ENCODE measurements around the gene NR3C2.
"Not testable (repeated sequence)": the region's sequence is repeated elsewhere in the genome, so short reads cannot be mapped to it uniquely, and the experiment has no call there.

Gene NR3C2

GRCh38 chr4:148094149-148094548 lies 348.1 kb downstream of the NR3C2 start:
- no peak for DNase-seq

DNA sequence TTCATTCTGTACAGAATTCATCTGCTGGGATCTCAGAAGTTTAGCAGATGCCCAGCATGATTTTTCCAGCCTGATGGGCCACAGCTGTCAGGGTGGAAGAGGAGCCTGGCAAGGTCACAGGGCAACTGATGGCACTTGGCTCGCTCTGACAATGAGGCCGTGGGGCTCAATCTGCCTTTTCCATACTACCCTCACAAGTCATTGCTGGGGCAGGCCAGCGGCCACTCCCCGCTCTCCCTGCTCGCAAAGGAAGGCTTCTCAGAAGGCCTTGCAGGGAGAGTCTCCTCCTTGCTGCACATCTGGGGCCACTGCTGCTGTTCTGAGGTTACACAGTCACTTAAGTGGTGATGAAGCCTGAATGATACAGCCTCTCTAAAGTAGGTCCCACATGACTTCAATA lies 349.1 kb downstream of the NR3C2 start:
- no peak for DNase-seq

GRCh38 chr4:148092316-148093014 lies 349.7 kb downstream of the NR3C2 start:
- no peak for DNase-seq

DNA sequence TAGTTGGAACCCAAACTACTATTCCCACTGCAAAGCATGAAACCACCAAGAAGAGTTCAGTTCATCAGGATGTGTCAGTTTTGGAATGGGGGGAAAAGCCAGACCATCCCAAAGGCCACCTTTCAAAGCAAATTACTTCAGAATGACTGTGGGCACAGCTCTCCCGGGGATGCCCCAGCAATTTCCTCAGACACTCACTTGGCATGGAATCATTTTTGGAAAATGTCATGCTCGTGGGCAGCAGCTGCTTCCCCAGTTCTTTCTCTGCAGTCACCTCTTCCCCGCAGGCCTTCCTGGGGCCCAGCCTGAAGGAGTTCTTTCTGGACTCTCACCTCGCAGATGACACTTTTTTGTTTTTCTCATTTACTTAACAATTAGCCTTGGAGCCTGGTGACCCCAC lies 350.3 kb downstream of the NR3C2 start:
- DNase-seq = no peak

- DNase-seq = no peak
Observed at GRCh38 chr4:148090503-148091476, 351.4 kb downstream of the NR3C2 start.

DNA sequence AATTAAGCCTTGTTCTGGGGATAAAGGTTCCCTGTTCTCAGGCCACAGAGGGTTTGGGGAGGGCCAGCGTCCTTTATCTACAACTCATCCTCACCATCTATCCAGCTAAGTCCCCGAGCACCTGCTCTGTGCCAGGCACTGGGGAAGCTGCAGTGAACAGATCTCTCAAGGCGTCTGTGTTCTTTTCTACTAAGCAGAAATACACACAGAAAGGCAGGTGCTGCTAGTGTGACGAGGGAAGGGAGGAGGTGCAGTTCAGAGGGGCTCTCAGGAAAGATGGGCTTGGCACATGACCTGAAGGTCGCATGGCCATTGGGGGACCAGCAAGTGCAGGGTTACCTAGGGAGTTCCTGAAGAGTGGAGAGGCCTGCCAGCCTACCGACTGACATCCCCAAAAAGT lies 352.2 kb downstream of the NR3C2 start:
- DNase-seq = no peak

GRCh38 chr4:148089624-148090023 lies 352.6 kb downstream of the NR3C2 start:
- no peak for DNase-seq

- DNase-seq = not testable (repeated sequence)
Observed at GRCh38 chr4:148083073-148083472, 359.1 kb downstream of the NR3C2 start.

- no peak for DNase-seq
Observed at GRCh38 chr4:148081745-148082144, 360.5 kb downstream of the NR3C2 start.

- DNase-seq = no peak
Observed at GRCh38 chr4:148081267-148081666, 360.9 kb downstream of the NR3C2 start.

DNA sequence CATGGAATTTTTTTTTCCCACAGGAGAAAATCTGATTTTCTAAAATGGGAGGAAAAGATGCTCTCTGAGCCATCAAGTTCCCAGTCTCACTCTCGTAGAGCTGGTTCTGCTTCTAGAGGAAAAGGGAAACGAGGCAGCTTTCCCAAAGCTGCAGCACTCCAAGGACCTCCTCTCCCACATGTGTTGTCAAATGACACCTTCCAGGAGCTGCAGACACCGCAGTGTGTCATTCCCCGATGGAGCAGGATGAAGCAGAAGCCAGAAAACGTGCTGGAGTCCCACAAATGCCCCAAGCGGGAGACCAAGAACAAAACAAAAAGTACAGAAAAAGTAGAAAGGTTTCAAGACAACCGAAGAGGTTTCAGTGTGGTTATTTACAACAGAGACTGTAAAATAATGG lies 362.3 kb downstream of the NR3C2 start:
- DNase-seq = no peak

GRCh38 chr4:148078061-148078460 lies 364.2 kb downstream of the NR3C2 start:
- DNase-seq = no peak

- DNase-seq = no peak
Observed at GRCh38 chr4:148077581-148077980, 364.6 kb downstream of the NR3C2 start.

- DNase-seq = no peak
Observed at GRCh38 chr4:148076964-148077363, 365.2 kb downstream of the NR3C2 start.

- DNase-seq = no peak
Observed at GRCh38 chr4:148075438-148075837, 366.8 kb downstream of the NR3C2 start.

DNA sequence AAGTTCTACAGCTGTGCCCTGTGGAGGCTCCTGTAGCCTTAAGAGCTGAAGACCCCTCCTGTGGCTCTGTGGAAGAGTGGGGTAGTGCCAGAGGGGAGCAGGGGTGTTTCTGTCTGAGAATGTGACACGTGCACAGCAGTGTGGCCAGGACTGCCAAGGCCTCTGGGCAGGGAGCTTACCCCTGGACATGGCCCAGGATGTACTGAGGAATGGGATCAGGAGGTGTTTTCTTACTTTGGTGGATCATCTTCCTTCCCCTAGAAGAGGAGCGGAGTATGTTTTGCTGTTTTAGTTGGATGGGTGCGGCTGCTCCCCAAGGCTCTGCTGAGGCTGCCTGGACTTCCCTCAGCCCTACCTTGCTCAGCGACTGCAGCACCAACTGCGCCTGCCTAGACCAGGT lies 367.8 kb downstream of the NR3C2 start:
- no peak for DNase-seq

GRCh38 chr4:148073349-148073748 lies 368.9 kb downstream of the NR3C2 start:
- DNase-seq = no peak

DNA sequence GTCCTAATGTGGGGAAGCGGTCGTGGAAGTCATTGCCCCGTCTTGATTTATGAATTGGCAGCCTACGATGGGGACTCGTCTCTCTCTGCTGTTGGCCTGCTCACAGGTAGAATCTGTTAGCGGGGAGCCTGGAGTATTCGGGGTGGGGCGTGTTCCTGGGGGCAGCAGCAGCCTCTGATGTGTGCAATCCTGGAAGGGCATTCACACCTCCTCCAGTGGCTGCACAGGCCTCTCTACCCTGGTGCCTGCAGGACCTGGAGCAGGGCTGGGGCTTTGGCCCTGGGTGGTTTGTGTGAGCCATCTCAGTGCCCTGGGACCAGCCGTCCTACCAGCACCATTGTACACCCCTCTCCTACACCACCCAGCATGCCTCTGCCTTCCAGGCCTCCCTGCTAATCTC lies 369.4 kb downstream of the NR3C2 start:
- no peak for DNase-seq

GRCh38 chr4:148071009-148071408 lies 371.2 kb downstream of the NR3C2 start:
- DNase-seq = no peak

DNA sequence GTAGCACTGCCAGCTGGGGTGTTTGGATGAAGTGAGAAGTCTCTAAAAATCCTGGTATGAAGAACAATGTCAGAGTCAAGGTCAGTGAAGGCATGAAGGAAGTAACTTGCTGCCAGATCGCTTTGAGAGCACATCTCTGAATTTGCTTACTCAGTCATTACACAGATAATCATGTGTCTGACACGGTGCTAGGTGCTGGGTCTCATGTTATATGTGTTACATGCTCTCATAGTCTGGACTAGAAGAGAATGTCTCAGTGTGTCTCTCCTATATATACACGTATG lies 372.4 kb downstream of the NR3C2 start:
- no peak for DNase-seq

DNA sequence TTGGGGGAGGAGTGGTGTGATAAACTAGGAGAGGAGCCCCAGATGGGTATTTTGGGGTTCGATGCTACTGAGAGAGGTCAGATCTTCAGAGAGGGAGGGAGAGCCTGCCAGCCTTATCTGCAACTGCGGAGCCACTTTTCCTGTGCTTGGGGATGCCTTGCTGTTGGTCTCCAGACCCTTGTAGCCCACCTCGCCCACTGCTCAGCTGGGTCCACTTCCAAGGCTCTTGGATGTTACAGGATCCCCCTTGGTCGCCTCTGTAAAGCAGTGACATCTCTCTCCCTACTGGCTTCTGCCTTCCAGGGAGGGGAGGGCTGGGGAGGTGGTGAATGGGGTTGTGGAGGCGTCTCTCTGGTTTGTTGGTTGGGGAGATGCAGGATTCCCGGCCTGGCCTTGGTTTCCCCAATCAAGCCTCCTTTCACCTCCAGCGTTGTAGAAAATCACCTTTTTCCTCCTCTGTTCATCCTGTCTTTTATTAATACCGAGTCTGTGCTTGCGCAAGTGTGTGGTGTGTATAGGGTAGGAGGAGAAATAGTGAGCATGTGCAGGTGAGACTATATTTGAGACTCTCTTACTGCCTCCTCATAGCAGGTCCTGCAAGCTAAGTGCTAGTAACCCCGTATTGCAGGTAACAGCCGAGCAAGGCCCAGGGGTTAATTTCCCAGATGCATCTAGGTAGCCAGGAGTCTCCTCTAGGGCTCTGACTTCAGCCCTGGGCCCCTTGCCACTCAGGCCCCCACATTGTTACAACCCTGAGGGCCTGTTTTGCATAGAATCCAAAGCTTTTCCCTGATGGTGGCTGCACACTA lies 372.9 kb downstream of the NR3C2 start:
- no peak for DNase-seq

DNA sequence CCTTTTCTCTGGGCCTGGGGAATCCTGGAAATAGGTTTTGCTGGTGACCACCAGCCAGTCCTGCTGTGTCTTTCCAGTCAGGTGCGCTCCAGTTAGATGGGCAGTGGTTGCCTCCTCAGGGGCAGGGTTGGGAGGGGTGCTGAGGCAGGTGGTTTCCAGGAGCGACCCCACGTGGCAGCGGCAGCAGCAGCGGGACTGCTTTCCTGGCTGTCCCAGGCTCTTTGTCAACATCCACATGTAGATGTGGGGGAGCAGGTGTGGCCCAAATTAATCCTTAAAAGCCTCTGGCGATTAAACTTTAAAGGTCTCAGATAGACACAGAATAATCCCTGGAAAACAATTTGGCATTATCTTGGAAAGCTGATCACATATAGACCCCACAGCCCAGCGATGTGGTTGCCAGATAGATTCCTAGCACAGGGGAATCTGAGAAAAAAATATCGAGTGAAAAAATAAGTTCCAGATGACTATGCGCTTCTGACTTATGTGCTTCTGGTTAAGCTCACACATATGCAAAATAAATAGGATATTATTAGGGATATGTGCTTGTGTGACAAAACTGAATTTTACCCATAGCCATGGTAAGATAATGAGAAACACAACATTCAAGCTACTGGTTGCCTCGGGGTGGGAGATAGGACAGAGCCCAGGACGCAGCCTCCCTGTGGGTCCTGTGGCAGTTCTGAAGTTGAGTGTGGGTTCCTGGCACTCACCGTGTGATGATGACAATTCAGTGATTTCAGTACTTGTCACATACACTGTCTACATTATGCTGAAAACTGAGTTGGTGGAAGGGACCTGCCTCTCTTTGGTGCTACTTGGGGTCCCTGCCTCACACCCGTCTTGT lies 373.9 kb downstream of the NR3C2 start:
- DNase-seq = no peak

All from NCI-H1694 (cell line).